Smooth muscle cell (in vitro differentiated cells): ENCODE measurements around the gene GCN1. TPM values are rescaled to one million over a fixed set of nuclear protein-coding genes. Genes with fewer than 3 reads are reported as not detected.

Experiments
- DNase-seq: peaks from one replicate; lab custom pipeline; 2025; ENCODE audit not compliant: unreplicated experiment; lab: John Stamatoyannopoulos, UW
- H2AFZ ChIP-seq: fragments of 200-600 bp; sonication (generic); 2 replicates; pipeline ENCODE4 v1.6.0; 2016; ENCODE audit warnings: antibody characterized with exemption, low read depth, mild to moderate bottlenecking
- H3F3A ChIP-seq: fragments of 200-600 bp; sonication (generic); 2 replicates; pipeline ENCODE4 v1.6.0; 2017; ENCODE audit warnings: antibody characterized with exemption, low read depth
- H3K27ac ChIP-seq: fragments of 200-600 bp; sonication (generic); 2 replicates; pipeline ENCODE4 v1.5.1; 2016; ENCODE audit warnings: low read depth, mild to moderate bottlenecking
- H3K27me3 ChIP-seq: fragments of 200-600 bp; sonication (generic); 2 replicates; pipeline ENCODE4 v1.6.1; 2016; ENCODE audit warnings: low read depth, mild to moderate bottlenecking
- H3K36me3 ChIP-seq: fragments of 200-600 bp; sonication (generic); 2 replicates; pipeline ENCODE4 v1.5.1; 2016; ENCODE audit warnings: low read depth
- H3K4me1 ChIP-seq: fragments of 200-600 bp; sonication (generic); 2 replicates; pipeline ENCODE4 v1.5.1; 2016; ENCODE audit warnings: low read depth
- H3K4me2 ChIP-seq: fragments of 200-600 bp; sonication (generic); 2 replicates; pipeline ENCODE4 v1.6.0; 2016; ENCODE audit warnings: mild to moderate bottlenecking
- H3K4me3 ChIP-seq: fragments of 200-600 bp; sonication (generic); 2 replicates; pipeline ENCODE4 v1.5.1; 2016; ENCODE audit warnings: mild to moderate bottlenecking
- H3K79me2 ChIP-seq: fragments of 200-600 bp; sonication (generic); 2 replicates; pipeline ENCODE4 v1.6.0; 2016; ENCODE audit warnings: low read depth, mild to moderate bottlenecking
- H3K9ac ChIP-seq: fragments of 200-600 bp; sonication (generic); 2 replicates; pipeline ENCODE4 v1.6.0; 2016; ENCODE audit warnings: low read depth
- H3K9me3 ChIP-seq: fragments of 200-600 bp; sonication (generic); replicated peaks from 2 replicates; pipeline ENCODE4 v1.5.1; 2016; ENCODE audit warnings: low read depth
- H4K20me1 ChIP-seq: fragments of 200-600 bp; sonication (generic); 2 replicates; pipeline ENCODE4 v1.6.0; 2016; ENCODE audit warnings: low read depth
- whole genome bisulfite sequencing: methylation state at CpG from one replicate; pipeline ENCODE4 v1.1.7; 2016; ENCODE audit warnings: low lambda C conversion rate; 5-methylcytosine and 5-hydroxymethylcytosine counted together
- polyA plus RNA-seq: library from polyadenylated mRNA; unstranded; fragments of >200 nt; fragmentation: Nextera tagmentation; extraction: Ambion mirVana; gene quantifications from 2 replicates; pipeline ENCODE4 v1.2.1, GENCODE V29; 2016
- total RNA-seq: library from RNA; depleted of rRNA; stranded (reverse); fragments of >200 nt; gene quantifications from 2 replicates; pipeline ENCODE4 v1.2.3, GENCODE V29; 2014
- TF ChIP-seq, protein P1 (sequence below): fragments of 200-600 bp; sonication (generic); IDR thresholded peaks from 2 replicates; pipeline ENCODE4 v1.5.1; 2017; ENCODE audit warnings: borderline replicate concordance, mild to moderate bottlenecking, antibody characterized with exemption; ENCODE audit not compliant: insufficient read depth, poor library complexity, severe bottlenecking

GCN1 gene
- total and polyA plus RNA-seq, 2 experiments from 2014 or later: 31.6 to 44.3 TPM

DNA sequence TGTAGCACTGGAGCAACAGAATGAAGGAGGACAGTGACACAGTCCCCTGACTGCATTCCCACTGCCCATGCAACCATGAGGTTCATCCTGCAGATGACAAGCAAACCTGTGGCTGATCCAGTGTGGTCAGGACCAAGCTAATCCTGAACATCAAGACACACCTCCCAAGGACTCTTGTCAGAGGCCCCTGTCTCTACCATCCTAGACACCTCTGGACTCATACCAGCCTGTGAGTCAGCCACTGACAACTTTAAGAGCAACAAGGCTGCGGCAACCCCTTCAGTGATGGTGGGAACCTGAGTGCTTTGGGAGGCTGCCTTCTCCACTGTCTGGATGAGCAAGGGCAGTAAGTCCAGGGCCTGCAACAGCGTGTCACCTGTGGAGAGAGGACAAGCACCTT, 24.6 kb downstream of the GCN1 start:
- Histone ChIP-seq H3K36me3 (peaks cover 6% of the 10 kb centered on the region), H4K20me1 (peaks cover 5% of the 10 kb centered on the region), H3K4me2 (no peak overlapping the region), H3K4me3 (no peak overlapping the region), H3K79me2 (no peaks in the 10 kb centered on the region), H3K27me3 (no peaks in the 10 kb centered on the region), H3F3A (no peaks in the 10 kb centered on the region), H2AFZ (no peak overlapping the region), H3K4me1 (no peaks in the 10 kb centered on the region), H3K27ac (no peak overlapping the region), H3K9me3 (no peaks in the 10 kb centered on the region), H3K9ac (no peak overlapping the region)
- WGBS: 91% methylated on average over 2 of the region's 2 CpGs
- no peak for DNase-seq
- TF ChIP-seq, protein P1, sequence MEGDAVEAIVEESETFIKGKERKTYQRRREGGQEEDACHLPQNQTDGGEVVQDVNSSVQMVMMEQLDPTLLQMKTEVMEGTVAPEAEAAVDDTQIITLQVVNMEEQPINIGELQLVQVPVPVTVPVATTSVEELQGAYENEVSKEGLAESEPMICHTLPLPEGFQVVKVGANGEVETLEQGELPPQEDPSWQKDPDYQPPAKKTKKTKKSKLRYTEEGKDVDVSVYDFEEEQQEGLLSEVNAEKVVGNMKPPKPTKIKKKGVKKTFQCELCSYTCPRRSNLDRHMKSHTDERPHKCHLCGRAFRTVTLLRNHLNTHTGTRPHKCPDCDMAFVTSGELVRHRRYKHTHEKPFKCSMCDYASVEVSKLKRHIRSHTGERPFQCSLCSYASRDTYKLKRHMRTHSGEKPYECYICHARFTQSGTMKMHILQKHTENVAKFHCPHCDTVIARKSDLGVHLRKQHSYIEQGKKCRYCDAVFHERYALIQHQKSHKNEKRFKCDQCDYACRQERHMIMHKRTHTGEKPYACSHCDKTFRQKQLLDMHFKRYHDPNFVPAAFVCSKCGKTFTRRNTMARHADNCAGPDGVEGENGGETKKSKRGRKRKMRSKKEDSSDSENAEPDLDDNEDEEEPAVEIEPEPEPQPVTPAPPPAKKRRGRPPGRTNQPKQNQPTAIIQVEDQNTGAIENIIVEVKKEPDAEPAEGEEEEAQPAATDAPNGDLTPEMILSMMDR: no peak

DNA sequence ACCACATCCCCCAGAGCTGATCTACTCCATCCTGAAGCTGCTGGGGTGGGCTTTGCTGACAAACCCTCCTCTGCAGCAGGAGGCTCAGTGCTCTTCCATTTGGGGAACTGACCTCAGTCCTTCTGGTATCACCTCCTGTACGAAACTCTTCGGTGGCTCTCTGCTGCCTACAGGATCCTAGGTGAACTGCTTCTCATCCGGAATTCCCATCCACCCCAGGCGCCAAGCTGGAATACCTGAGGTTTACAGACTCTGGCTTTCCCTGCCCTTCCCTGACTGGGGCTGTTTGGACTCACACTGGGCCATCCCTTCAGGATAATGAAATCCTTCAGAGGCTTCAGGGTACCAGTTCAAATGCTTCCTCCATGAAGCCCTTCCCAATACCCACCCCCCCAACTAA, 26.2 kb downstream of the GCN1 start:
- Histone ChIP-seq H3K9ac (no peak overlapping the region), H3K36me3 (peaks cover 2% of the 10 kb centered on the region), H4K20me1 (peaks cover 5% of the 10 kb centered on the region), H3K27ac (no peak overlapping the region), H3F3A (no peaks in the 10 kb centered on the region), H3K4me1 (no peaks in the 10 kb centered on the region), H3K4me3 (no peak overlapping the region), H3K4me2 (no peak overlapping the region), H2AFZ (no peak overlapping the region), H3K27me3 (no peaks in the 10 kb centered on the region), H3K9me3 (no peaks in the 10 kb centered on the region), H3K79me2 (no peaks in the 10 kb centered on the region)
- DNase-seq: no peak
- WGBS: 95% methylated on average over 4 of the region's 4 CpGs
- TF ChIP-seq, protein P1: no peak

DNA sequence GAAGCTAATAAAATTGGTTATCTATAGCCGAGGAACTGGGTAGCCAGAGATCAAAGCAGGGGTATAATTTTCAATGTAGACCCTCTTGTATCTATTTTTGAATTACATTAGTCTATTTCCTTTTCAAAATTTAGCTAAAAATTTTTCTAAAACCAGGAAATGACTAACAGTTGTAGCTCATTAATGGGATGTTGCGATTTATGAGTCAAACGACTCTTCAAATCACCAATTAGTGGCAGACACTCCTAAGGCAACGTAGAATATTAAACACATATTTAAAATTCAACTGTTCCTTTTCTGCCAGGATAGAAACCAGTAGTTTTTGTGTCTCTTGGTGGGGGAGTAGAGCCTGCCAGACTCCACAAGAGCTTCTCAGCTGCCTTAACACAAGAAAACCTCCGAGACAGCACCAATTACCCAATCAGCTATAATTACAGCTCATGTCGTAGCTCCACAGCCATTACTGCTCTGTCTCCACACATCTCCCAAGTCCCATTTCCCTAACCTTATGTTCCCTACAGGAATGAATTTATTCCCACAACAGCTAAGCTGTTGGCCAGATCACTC, 26.9 kb downstream of the GCN1 start:
- Histone ChIP-seq H3K9me3 (no peaks in the 10 kb centered on the region), H3K36me3 (no peaks in the 10 kb centered on the region)

More for the DNA sequence above, 26.9 kb downstream of the GCN1 start:
- Histone ChIP-seq H4K20me1 (peaks cover 8% of the 10 kb centered on the region), H3F3A (no peaks in the 10 kb centered on the region), H3K9ac (no peak overlapping the region), H3K4me1 (no peaks in the 10 kb centered on the region), H3K27ac (no peak overlapping the region), H3K4me3 (no peak overlapping the region), H3K27me3 (no peaks in the 10 kb centered on the region), H3K79me2 (no peaks in the 10 kb centered on the region), H3K4me2 (no peak overlapping the region), H2AFZ (no peak overlapping the region)
- no peak for DNase-seq
- TF ChIP-seq, protein P1: no peak
- 83% methylated on average over 6 of the region's 6 CpGs for WGBS
